Epithelial cell of esophagus (primary cell): ENCODE results near the gene FAM20C.

ENCODE experiments used
- DNase-seq: peaks from one replicate; pipeline ENCODE4 v3.0.0; 2010; ENCODE audit warnings: low read depth
- H3K4me3 ChIP-seq: 2 replicates; pipeline ENCODE4 v1.5.1; 2011; ENCODE audit warnings: mild to moderate bottlenecking, low read length, control low read depth
- TF ChIP-seq, protein P1 (sequence below): IDR thresholded peaks from 2 replicates; pipeline ENCODE4 v1.5.1; 2011; ENCODE audit warnings: low read depth, mild to moderate bottlenecking, low read length, control low read depth, inconsistent platforms; ENCODE audit not compliant: insufficient read depth; ENCODE audit errors: missing control alignments

FAM20C gene

DNA sequence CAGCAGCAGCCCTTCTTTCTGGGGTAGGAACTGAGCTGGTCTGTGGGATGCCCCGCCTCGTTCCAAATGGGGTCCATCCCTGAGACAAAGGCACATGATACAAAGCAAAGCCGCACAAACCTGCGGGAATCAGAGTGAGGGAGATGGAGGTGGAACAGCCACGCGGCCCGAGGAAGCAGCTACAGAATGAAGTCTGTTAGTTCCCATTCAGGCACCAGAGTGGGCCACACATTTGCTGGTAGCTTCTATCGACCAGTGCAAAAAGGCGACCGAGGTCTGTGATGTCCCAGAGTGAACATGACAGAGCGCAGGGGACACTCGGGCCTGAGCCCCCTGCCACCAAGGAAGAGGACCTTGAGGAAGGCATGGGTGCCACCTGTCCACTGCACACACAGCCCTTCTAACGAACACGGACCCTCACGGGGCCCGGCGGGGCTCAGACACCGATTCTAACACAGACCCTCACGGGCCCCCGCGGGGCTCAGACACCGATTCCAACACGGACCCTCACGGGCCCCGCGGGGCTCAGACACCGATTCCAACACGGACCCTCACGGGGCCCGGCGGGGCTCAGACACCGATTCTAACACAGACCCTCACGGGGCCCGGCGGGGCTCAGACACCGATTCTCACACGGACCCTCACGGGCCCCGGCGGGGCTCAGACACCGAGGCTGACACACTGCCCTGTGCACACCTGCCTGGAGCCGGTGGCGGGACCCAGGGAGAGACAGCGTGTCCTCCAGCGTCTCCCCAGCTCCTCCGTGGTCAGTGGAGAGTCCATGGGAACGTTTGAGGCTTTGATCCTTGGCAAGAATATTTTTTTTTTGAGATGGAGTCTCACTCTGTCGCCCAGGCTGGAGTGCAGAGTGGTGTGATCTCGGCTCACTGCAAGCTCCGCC, 32.8 kb upstream of the FAM20C start:
- TF ChIP-seq, protein P1, sequence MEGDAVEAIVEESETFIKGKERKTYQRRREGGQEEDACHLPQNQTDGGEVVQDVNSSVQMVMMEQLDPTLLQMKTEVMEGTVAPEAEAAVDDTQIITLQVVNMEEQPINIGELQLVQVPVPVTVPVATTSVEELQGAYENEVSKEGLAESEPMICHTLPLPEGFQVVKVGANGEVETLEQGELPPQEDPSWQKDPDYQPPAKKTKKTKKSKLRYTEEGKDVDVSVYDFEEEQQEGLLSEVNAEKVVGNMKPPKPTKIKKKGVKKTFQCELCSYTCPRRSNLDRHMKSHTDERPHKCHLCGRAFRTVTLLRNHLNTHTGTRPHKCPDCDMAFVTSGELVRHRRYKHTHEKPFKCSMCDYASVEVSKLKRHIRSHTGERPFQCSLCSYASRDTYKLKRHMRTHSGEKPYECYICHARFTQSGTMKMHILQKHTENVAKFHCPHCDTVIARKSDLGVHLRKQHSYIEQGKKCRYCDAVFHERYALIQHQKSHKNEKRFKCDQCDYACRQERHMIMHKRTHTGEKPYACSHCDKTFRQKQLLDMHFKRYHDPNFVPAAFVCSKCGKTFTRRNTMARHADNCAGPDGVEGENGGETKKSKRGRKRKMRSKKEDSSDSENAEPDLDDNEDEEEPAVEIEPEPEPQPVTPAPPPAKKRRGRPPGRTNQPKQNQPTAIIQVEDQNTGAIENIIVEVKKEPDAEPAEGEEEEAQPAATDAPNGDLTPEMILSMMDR = no peak
- no peak for DNase-seq
- H3K4me3 ChIP-seq = no peak overlapping the region

DNA sequence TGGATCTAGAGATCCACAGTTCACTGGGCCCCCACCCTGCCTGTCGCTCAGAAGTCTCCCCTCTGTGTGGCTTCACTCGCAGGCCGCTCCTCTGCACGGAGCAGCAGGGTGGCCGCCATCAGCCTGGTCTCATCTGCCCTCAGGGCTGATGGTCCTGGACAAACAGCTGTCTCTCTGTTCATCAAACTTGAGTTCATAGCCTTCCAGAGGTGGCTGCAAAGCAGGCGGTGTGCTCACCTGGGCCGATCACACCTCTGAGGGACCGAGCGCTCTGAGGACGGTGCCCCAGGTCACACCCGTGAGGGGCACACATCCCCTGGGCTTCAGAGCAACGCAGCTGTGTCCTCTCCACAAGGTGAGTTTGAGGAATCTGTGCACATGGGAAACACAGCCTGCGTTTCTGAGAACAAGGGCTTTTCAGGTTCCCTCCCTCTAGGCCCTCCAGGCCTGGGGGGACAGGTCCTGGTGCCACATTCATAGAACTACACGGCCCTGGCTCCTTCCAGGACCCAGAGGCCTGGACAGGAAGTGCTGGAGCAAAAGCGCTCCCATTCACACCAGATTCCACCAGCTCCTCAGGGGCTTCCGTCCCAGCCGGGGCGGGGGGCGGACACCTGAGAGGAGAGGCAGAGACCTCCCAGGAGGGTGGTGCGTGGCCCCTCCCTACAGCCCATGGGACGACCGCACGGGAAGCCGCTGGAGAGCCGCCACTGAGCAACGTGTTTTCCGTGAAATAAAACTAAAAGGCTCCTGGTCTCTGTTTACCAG, 31.2 kb upstream of the FAM20C start:
- TF ChIP-seq, protein P1 = no peak
- DNase-seq = no peak
- H3K4me3 ChIP-seq = no peak overlapping the region

DNA sequence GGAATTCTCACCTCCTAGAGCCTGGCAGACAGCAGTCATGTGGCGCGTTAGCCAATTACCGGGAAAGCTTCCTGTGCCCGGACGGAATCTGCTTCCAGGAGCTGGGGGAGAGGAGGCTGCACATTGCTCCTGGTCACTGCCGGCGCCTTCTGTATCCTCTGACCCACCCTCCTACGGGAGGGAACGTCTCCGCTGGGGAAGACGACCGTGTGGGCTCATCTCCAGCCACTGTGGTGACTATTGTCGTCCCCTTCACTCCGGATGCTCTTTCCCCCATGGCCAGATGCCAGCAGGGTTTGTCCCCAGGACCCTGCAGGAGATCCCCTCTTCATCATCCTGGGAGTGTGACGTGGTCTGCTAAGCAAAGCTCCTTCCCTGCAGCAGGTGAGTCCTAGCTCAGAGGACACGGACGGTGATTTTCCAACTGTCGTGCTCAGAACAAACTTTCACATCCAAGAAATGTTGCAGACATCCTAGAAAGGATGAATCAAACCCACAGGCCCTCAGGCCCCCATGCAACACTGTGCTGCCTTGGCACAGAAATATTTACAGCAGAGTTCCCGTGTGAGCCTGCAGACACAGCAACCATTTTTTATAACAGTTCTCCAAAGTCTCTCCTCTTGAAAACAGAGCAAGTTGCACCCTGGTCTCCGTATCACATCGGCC, 29.6 kb upstream of the FAM20C start:
- DNase-seq = no peak
- TF ChIP-seq, protein P1 = no peak
- H3K4me3 ChIP-seq = no peak overlapping the region

DNA sequence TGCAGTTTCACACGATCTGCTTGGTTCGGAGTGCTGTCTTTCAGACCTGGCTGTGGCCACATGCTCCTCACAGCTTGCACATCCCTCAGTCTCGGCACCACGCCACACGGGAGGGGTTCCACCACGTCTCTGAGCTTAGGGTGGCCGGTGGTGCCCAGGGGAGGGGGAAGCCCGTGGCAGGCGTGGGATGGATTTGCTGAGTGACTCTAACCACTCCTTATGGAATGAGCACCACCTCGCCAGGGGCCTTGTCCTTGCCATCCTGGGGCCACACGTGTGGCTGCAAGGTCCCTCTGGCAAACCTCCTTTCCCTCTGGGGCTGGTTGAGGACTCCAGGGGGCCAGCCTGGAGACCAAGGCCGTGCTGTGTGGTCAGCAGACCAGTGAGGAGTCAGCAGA, 29.1 kb upstream of the FAM20C start:
- TF ChIP-seq, protein P1 = no peak
- H3K4me3 ChIP-seq = no peak overlapping the region
- no peak for DNase-seq

DNA sequence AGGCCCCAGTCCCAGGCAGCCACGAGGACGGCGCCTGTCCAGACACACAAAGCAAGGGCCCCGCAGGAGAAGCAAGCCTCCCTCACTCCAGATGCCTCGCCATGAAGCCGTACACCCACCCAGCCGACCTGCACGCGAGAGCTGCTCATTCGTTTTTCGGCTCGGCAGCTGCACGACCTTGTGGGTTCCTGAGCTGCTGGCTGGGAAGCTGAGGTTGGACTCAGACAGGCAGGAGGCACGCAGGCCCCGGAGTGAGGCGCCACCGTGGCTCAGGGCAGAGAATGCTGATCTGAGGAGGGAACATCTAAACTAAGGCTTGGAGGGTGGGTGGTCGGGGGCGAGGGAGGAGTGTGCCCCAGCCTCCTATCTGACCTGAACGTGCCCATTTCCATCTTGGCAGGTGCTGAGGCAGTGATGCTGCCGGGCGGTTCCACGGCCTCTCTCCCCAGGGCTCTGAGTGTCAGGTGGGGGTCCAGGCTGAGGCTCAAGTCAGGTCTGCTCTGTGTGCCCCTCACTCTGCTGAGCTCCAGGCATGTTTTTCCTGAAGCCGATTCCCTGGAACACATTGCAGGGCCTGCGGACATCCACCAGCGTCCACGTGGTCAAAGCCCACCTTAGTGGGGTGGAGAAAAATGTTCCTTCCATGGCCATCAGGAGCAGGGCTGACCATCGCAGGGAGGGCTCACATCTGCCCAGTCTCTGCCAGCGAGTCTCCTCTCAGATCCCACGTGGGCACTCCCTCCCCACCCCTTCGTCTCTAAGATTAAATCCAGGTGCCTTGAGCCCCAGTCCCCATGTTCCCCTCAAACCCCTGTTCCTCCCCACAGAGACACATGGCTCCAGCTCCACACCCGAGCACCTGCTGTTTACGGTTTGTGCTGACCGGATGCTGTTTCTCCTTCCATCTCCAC, 28.1 kb upstream of the FAM20C start:
- H3K4me3 ChIP-seq = no peak overlapping the region
- DNase-seq = no peak
- TF ChIP-seq, protein P1 = no peak

DNA sequence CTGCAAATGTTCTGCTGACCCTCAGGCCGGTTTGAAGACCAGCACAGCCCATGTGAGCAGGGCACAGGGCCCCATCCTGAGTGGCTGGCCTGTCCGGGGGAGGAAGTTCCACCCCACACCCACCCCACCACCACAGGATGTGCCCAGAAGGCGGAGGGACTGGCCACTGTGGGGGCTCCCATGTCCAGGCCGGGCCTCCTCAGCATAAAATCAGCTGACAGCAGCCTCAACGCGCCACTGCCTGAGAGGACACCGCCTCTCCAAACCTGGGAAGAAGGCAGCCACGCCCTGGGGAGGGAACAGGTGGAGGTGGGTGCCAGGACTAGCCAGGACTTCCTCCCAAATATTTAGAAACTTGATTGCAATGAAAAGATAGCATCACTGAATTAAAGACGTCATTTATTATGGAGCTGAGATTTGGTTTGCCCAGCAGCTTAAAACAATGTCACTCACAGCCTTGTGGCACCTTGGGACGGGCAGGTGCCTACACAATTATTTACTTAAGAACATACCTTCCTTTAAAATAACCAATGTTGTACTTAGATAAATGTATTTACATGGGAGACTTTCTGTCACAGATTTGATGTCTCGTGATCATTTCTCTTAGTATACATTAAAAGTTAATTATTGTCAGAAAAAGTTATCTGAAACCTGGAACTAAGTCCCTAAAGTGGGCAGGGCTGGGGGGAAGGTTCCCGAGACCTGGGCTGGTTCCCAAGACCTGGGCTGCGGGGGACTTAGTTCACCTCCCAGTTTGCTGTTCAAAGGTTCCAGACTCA, 27.3 kb upstream of the FAM20C start:
- no peak overlapping the region for H3K4me3 ChIP-seq
- TF ChIP-seq, protein P1 = no peak
- no peak for DNase-seq
